GM23248 (cell line): Measurements from ENCODE around the gene AXIN1.

Source experiments
- EZH2 ChIP-seq: fragments of 200-600 bp; sonication (generic); IDR thresholded peaks from 2 replicates; pipeline ENCODE4 v1.6.1; 2018; ENCODE audit warnings: antibody characterized with exemption, mild to moderate bottlenecking; ENCODE audit not compliant: insufficient read depth, poor library complexity, severe bottlenecking
- EZH2phosphoT487 ChIP-seq: fragments of 200-600 bp; sonication (generic); IDR thresholded peaks from 2 replicates; pipeline ENCODE4 v1.6.1; 2018; ENCODE audit warnings: antibody characterized with exemption, moderate library complexity, mild to moderate bottlenecking, low read depth; ENCODE audit not compliant: insufficient read depth

GRCh38 chr16:356741-357140 is 4.2 kb upstream of the AXIN1 start:
- TF ChIP-seq EZH2phosphoT487 (no peak), EZH2 (no peak)
